GM10266 (cell line): ENCODE data around the gene TPD52L2.
"Not testable (repeated sequence)": the region's sequence is repeated elsewhere in the genome, so short reads cannot be mapped to it uniquely, and the experiment has no call there.

Experiments
- DNase-seq: peaks from one replicate; pipeline ENCODE4 v3.0.0; 2012; ENCODE audit errors: extremely low spot score
- TF ChIP-seq, protein P1 (sequence below): IDR thresholded peaks from 2 replicates; pipeline ENCODE4 v1.5.1; 2012; ENCODE audit warnings: mild to moderate bottlenecking, low read depth; ENCODE audit not compliant: control insufficient read depth, insufficient read depth; ENCODE audit errors: missing control alignments

Gene TPD52L2

DNA sequence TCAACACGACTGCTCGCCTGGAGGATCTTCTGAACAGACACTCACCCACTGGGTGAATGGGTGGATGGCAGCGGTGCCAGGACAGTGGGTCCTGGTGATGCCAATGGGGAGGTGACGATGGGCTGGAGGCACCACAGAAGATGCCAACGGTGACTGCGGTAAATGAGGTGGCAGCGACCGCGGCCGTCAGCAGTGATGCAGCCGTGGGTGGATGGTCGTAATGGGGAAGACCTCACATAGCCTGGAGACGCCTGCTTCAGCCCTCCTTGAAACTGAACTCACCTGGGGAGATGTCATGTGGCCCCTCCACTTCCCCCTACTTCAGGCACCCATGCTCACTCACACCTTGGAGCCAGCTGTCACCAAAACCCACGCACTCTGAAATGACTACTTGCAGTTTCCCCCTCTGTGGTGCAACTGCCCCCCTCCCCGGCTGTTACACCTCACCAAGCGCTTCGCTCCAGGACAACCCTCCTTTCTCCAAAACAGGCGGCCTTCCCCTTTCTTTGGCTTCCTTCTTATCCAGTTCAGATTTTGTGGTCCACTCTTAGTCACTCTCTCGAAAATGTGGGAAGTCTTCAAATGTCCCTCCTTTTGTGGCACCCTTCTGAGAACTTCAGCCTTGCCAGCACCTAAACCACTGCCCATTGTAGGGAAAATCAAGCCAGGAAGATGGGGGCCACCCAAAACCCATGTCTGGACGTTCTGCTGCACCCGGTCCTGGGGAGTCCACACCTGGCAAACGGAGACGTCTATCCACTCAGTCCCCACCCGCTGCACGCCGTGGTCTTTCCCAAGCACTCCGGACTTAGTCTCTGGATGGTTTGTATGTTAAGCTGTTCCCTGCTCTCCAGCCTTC, 14.2 kb upstream of the TPD52L2 start:
- peak; percentile 96 for DNase-seq

DNA sequence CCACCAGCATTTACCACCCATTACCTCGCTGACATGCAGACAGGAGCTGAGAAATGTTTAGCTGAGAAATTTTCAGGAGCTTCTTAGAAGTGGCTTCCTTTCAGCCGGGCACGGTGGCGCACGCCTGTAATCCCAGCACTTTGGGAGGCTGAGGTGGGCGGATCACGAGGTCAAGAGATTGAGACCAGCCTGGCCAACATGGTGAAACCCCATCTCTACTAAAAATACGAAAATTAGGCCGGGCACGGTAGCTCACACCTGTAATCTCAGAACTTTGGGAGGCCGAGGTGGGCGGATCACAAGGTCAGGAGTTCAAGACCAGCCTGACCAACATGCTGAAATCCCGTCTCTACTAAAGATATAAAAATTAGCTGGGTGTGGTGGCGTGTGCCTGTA, 13.5 kb upstream of the TPD52L2 start:
- DNase-seq = not testable (repeated sequence)

More for the DNA sequence above, 14.2 kb upstream of the TPD52L2 start:
- TF ChIP-seq, protein P1, sequence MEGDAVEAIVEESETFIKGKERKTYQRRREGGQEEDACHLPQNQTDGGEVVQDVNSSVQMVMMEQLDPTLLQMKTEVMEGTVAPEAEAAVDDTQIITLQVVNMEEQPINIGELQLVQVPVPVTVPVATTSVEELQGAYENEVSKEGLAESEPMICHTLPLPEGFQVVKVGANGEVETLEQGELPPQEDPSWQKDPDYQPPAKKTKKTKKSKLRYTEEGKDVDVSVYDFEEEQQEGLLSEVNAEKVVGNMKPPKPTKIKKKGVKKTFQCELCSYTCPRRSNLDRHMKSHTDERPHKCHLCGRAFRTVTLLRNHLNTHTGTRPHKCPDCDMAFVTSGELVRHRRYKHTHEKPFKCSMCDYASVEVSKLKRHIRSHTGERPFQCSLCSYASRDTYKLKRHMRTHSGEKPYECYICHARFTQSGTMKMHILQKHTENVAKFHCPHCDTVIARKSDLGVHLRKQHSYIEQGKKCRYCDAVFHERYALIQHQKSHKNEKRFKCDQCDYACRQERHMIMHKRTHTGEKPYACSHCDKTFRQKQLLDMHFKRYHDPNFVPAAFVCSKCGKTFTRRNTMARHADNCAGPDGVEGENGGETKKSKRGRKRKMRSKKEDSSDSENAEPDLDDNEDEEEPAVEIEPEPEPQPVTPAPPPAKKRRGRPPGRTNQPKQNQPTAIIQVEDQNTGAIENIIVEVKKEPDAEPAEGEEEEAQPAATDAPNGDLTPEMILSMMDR = no peak

DNA sequence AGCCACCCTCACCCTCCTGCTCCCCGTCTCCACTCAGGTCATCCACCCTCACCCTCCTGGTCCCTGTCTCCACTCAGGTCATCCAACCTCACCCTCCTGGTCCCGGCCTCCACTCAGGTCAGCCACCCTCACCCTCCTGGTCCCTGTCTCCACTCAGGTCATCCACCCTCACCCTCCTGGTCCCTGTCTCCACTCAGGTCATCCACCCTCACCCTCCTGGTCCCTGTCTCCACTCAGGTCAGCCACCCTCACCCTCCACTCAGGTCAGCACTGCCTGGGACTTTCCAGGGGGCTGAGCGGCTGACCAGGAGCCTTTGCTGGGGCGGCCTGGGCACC, 11.4 kb upstream of the TPD52L2 start:
- DNase-seq = not testable (repeated sequence)

DNA sequence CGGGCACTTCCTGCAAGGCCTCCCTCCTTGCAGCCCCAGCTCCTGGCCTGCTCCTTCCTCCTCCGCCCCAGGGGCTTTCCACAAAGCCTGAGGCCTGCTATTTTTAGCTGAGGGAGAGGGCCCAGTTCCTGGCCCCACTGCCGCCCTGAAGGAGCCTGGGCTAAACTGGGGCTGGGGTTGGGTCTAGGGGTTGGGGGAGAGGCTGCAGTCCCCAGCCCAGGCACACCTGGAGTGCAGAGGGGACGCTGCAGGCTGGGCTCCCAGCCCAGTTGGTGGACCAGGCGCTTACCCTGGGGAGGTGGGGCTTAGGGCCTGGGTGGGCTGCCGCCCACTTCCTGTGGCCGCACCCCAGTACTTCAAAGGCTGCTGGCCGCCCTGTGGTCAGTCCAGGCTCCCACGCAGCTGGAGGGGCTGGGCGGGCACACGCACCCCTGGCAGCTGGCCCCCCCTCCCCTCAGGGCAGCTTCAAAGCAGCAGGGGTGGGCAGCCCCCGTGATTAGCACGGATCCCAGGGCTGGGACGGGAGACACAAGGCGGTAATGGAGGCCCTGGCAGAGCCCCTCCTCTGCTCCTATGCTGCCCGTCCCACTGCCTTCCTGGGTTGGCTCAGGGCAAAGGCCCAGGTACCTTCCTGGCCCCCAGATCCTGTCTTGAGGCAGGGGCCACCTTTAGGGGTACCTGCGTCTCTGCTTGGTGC, 10.9 kb upstream of the TPD52L2 start:
- peak; percentile 76 for DNase-seq
- TF ChIP-seq, protein P1 = no peak

DNA sequence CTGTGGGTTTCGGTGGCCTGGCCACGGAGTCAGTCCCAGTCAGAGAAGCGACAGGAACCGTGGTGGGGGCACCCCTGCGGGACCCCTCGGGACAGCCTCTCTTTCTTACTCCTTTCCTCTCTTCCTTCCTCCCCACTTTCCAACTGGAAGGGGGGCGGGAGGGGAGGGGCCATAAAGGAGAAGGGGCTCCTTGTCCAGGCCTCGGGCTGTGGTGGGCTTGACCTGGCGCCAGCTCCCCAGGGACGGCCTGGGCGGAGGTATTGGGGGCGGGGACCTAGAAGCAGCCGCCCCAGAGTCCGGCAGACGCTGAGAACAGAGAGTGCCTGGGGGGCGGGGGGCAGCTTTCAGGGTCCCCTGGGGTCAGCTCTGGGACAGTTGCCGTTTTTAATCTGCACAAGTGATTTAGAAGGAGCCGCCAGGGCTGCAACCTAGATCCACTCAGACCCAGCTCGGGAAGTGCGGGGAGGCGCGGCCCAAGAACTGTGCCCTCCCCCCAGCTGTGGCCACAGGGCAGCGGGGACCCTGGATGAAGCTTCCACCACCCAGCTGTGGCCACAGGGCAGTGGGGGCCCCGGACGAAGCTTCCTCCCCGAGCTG, 10.2 kb upstream of the TPD52L2 start:
- DNase-seq = peak; percentile 36
- TF ChIP-seq, protein P1 = no peak

DNA sequence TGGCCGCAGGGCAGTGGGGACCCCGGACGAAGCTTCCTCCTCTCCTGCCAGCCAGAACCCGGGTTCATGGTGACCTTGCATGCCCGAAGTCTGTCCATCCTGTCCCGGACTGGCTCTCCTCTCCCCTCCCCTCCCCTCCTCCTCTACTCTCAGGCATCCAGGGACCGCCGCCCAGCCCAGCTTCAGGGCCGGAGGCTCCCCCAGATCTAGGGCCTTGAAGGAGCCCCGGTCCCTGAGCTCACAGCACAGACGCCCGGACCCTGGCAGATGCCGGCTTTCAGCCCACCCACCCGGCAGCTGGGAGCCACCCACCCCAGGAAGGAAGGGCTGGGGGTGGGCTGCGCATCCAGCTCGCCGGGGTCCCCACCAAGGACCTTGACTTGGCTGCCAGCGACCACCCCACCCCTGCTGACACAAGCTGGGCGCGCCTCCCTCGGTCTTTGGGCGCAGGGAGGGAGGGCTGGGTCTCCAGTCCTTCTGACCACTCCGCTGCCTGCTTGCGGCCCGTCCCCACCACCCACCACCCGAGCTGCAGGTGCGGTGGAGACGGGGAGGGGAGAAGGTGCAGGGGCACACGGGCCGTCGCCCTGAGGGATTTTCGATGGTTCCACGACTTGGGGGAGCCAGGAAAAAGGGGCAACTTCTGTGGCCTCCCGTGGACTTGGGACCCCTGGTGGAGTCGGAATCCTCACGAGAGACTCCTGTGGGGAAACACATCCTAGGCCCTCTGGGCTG, 9.5 kb upstream of the TPD52L2 start:
- TF ChIP-seq, protein P1 = no peak
- peak; percentile 26 for DNase-seq

DNA sequence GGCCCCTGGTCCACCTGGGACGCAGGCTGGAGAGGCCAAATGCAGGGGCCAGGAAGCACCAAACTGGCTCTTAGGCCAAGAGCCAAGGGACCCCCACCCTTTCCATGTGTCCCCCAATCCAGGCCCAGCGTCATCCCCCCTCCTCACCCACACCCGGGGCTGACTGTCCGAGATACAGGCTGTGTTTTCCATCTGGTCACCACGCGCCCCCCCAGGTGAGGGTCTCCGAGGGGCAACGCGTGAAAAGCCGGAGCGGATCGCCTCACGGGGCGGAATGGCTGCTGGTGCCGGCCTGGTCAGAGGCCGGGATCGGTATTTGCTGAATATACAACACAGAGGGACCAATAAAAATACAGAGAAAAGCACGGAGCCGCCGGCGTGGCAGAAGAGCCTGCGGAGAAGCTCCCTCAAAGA, 9.0 kb upstream of the TPD52L2 start:
- DNase-seq = no peak
- TF ChIP-seq, protein P1 = no peak
